ENCODE data around the gene PDCD2L.
"Not testable (repeated sequence)": the region's sequence is repeated elsewhere in the genome, so short reads cannot be mapped to it uniquely, and the experiment has no call there.

- TF ChIP-seq POLR2AphosphoS5 (IDR thresholded peaks at IDR 0.05; ENCODE audit: borderline replicate concordance, low read depth, low read length); EZH2 (IDR thresholded peaks at IDR 0.05); FOXP2 (optimal IDR thresholded peaks at IDR 0.05; ENCODE audit: control extremely low read depth, extremely low read length, insufficient read depth): not testable (repeated sequence)
Observed at GRCh38 chr19:34469026-34469425, 64.8 kb downstream of the PDCD2L start.
